Peyer's patch (tissue), 4 donors: Measurements from ENCODE around the gene PCNA.

Experiments
- CTCF ChIP-seq, 6 experiments: fragments of 450-650 bp in 4 of 6; fragments of 200-600 bp in 2 of 6; sonication (generic) in 1 of 6; IDR thresholded peaks; one replicate each; pipeline ENCODE4 v1.5.1; 2017 to 2019; ENCODE audit warnings: antibody characterized with exemption in 6 of 6, mild to moderate bottlenecking in 3 of 6, moderate library complexity in 1 of 6
- POLR2A ChIP-seq, 2 donors: fragments of 450-650 bp; IDR thresholded peaks; one replicate each; pipeline ENCODE4 v1.5.1; 2017; ENCODE audit warnings: antibody characterized with exemption in 2 of 2, mild to moderate bottlenecking in 2 of 2, moderate library complexity in 2 of 2

DNA sequence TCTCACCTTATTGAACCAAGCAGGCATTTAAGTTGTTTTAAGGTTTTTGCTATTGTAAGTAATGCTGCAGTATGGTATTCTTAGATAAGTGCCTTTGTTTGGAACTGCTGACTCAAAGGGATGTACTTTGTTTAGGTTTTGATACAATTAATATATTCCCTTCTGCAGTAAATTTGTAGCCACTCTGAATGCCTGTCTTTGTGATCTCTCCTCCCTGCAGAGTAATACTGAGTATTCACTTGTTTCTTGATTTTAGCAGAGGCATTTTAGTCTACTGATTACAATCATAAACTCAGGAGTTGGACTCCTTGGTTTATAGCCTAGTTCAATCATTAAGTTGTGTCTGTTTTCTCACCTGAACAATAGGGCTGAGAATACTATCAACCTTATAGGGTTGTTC lies 20.4 kb upstream of the PCNA start:
- TF ChIP-seq CTCF (IDR thresholded peaks at IDR 0.05) (no peak), POLR2A (IDR thresholded peaks at IDR 0.05) (no peak)
